HG03469 (cell line): ENCODE measurements around the gene HOXD3.

Source experiments
- ATAC-seq: cut with Tn5 transposase; IDR thresholded peaks from one replicate; pipeline ENCODE4 v1.9.1; 2021; ENCODE audit warnings: mild to moderate bottlenecking, moderate library complexity, moderate number of reproducible peaks; ENCODE audit not compliant: unreplicated experiment

Gene HOXD3

GRCh38 chr2:176132205-176133171 is 24.6 kb upstream of the HOXD3 start:
- no peak for ATAC-seq

GRCh38 chr2:176133389-176133788 is 23.7 kb upstream of the HOXD3 start:
- ATAC-seq, result no peak

DNA sequence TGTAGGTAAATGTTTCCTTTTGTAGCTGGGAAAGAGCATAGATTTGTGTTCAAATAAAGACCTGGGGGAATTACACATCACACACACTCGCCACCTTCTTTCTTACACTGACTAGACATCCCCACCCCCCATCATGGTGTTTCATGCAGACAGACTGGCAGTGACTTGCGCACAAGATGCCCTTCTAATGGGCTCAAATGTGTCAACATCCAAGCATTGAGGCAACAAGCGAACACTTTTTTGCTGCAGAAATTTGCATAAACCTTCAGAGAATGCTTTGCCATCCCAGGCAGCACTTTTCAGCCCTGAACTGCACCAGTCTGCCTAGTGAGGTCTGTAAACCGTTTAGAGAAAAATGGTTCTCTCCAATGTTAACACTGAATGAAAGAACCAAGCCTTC is 23.1 kb upstream of the HOXD3 start:
- ATAC-seq, result no peak

DNA sequence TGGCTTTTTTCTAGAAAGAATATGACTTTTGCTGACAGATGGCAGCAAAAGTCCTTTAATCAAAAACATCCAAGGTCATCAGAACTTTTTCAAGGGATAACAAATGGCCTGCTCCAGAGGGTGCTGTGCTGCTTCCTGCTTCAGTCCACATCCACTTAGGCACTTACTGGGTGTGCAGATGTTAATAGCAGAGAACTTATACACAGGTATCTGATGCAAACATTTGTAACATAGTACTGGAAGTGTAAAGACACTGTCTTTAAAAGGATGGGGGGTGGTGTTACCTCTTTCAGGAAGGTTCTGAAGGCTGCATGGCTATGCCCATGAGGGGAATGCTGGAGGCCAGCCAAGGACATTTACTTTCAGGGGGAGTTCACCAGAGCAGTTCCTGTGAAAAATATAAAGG is 22.1 kb upstream of the HOXD3 start:
- no peak for ATAC-seq

DNA sequence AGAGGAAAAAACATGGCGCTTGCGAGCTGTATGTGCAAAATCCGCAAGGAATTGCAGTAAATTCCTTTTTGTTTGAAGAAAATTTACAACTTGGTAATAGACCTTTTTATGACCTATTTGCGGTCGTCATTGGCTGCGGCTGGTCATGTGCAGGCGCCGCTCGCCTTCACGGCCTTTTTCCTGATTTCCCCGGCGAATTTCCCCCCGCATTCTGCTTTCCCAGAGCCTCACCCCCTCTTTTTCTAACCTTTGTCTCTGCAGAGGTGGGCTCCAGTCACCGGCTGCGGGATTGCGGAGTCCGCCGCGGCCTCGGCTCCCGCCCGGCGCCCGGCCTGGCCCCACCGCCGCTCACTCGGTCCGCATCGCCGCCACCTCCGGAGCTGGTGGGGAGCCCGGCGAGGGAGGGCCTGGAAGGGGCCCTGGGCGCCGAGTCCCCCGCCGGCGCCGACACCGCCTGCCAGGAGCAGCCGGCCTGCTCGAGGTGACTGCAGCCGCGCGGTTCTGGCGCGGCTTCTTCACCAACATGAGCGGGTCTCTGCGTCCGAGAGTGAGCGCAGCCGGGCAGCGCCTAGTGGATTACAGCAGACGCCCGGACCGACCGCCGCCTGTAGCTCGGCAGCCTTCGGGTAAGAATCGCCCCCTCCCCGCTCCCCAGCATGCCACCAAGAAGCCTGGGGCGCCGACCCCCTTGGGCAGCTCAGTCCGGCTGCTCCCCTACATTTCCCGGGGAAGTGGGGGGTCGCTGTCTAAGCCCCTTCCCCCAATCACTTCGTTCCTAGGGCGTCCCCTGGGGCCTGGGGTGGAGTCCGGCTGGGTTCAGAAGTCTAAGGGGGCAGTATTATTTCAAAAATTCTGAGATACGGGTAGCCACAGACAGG is 20.5 kb upstream of the HOXD3 start:
- no peak for ATAC-seq

DNA sequence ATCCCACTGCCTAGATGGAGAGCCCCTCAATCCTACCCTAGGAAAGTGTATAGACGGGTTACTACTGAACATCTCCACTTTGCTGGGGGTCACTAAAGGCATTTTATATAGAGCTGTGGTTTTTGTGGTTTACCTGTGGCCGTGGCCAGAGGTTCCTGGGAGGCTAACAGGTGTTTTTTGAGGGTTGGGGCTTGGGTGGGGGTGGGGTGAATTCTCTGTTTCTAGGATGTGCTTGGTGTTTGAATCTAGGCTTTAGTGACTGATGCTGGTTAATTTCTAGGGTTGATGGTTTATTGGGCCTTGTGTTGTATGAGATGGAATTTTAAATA is 19.9 kb upstream of the HOXD3 start:
- ATAC-seq, result no peak

DNA sequence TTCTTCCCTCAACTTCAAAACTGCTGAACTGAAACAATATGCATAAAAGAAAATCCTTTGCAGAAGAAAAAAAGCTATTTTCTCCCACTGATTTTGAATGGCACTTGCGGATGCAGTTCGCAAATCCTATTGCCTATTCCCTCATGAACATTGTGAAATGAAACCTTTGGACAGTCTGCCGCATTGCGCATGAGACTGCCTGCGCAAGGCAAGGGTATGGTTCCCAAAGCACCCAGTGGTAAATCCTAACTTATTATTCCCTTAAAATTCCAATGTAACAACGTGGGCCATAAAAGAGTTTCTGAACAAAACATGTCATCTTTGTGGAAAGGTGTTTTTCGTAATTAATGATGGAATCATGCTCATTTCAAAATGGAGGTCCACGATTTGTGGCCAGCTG is 19.2 kb upstream of the HOXD3 start:
- no peak for ATAC-seq

- no peak for ATAC-seq
Observed at GRCh38 chr2:176138526-176138922, 18.6 kb upstream of the HOXD3 start.

- ATAC-seq, result no peak
Observed at GRCh38 chr2:176138923-176139660, 18.0 kb upstream of the HOXD3 start.

- ATAC-seq, result no peak
Observed at GRCh38 chr2:176139661-176140512, 17.2 kb upstream of the HOXD3 start.

DNA sequence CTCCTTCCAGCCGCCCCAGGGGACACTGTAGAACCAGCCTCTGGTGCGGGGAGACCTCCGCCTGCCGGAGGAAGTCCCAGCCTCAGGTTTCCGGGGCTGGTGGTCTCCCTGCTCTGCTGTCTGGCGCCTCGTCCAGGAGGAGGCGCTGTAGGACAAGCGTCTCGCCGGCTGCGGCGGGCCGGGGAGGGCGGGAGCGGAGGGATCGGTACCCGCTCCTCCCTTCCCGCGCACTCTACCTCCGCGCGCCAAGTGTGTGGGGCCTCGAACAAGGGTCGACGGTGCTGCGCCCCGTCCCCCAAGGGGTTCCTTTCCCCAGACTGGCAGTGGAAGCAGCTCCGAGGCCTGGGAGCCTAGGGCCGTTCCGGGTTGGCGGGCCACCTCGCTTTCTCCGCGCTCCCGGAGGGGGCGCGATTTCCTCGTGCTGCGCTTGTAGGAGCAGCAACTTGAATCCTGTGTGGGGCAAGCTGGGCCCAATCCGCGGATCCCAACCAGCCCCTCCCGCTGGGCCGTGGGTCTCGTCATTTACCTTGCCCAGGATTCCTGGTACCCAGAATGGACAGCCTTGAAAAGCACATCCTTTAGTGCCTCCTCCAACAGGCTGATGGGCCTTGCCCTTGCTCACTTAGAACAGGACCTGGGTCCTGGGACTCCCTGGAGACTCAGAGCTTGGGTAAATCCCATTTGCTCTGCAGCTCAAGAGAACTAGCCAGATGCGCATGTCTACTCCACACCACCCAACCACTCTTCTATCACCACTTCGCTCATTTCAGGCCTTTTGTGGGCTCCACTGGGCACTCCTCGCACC is 16.4 kb upstream of the HOXD3 start:
- ATAC-seq, result no peak

GRCh38 chr2:176142281-176142680 is 14.8 kb upstream of the HOXD3 start:
- ATAC-seq, result no peak

DNA sequence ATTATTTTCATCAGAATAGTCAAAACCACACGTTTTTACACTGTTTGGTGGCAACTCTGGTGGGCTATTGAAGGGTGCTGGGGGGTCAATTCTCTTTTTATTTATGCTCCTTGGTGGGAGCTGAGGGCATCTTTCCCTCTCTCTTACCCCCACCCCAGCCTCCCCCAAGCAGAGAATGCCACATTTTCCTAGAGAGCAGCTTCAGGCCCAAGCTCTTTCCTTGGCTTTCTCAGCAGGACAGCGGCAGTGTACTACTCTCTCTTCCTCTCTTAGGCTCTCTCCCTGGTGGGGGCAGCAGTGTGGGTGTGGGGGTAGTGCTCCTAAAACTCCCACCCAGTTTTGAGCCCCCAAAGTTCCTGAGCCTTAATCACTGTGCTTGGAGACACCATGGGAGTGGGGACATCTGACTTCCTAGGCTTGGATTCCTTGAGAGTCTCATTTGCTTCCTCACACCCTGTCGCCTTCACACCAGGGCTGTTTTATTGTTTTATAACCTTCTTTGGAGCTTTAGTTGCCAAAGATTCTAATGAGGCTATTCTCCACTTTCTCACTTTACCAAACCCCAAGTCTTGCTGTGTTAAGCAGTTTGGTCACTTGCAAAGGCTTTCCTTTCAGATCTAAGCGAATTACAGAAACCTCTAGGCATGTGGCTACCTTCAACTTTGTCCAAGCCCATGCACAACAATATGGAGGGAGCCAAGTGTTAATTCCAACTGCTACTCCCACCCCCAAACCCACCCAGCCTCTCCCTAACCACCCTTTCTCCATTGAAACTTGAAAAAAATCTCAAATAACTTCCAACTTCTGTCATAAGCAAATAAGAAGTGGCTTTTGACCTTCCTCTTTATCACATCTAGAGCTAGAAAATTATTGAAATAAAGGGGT is 11.8 kb upstream of the HOXD3 start:
- no peak for ATAC-seq

DNA sequence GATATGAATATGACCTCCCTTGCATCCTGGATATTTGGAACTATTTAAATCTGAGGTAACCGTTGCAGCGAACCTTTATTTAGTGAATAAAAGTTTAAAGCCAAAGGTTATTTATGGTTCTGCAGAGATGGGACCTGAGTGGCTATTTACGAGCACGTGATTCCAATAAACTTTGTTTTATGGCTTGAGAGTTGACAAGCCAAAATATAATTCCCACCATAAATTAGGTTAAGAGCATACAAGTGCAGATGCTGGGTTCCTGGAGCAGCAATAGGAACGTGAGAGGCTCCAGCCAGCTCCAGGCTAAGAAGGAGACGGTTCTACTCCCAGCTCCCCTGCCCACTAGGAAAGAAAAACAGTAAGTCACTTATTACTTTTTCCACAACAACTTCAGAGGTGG is 11.0 kb upstream of the HOXD3 start:
- no peak for ATAC-seq

- no peak for ATAC-seq
Observed at GRCh38 chr2:176146645-176147044, 10.5 kb upstream of the HOXD3 start.

DNA sequence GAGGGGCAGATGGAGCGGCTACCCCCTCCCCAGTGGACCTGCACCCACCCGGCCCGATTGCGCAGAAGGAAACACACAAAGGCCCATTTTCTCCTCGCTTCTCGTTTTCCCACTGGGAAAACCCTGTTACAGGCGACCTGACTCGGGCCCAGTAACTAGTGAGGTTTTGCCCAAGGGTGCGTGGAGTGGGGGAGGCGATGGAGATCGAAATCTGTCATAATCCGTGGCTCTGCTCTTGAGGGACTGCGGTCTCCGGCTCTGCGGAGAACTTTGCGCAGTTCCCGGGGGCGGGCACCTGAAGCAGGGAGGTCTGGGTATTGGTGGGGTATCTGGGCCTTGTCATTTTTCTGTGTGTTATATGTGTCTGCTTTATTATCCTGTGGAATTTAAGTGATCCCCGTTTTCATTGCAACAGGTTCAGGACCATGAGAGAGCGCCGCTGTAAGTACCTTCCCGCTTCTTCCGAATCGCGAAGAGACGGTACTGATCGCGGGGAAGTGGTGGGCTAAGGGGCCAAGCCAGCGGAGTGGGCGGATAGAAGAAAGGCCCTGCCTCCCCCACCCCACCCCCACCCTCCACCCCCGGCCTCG is 9.8 kb upstream of the HOXD3 start:
- no peak for ATAC-seq

DNA sequence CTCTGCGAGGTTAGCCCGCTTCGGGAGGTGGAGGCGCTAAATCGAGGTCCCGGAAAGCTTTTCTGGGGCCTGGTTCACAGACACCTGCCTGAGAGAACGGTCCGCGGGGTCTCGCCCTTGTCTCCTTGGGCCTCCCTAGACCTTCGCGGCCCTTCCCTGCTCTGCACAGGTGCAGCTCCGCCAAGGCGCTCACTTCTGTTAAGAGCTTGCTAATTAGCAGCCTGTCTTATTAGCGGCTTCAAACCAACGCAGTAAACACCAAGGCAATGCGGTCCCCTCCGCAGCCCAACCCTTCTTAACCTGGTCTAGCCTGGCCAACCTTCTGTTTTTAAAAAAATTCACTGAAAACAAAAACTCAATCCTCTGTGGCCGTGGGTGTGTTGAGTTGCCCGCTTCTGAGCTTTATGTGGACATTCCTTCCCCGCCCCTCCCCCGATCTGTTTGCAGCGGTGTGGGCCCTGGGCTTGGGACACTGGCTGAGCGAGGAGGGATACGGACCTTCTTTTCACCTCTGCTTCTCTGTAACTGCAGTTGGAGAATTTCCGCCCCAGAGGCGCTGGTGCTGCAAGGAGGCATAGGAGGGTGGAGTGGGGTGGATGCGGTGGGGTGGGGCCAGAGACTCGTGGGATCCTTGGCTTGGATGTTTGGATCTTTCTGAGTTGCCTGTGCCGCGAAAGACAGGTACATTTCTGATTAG is 9.2 kb upstream of the HOXD3 start:
- no peak for ATAC-seq
